Caco-2 (cell line): Measurements from ENCODE around the gene TRIM31. TPM values are rescaled to one million over a fixed set of nuclear protein-coding genes. Genes with fewer than 3 reads are reported as not detected.

Experiments used
- BruUV-seq: library from RNA; stranded (reverse); fragments of 400-500 nt; replicated peaks from 2 replicates; lab custom pipeline; 2021; lab: Mats Ljungman, UMichigan
- CTCF ChIA-PET: fragments of 300-600 bp; sonication (Branson Sonifier 250); formaldehyde crosslinking; loops from one replicate; lab custom pipeline; 2022; ENCODE audit warnings: antibody characterized with exemption; lab: Charles Lee
- POLR2A ChIA-PET: fragments of 300-600 bp; sonication (Branson Sonifier 250); formaldehyde crosslinking; loops from one replicate; lab custom pipeline; 2022; ENCODE audit warnings: antibody characterized with exemption; lab: Charles Lee
- DNase-seq, 2 experiments: peaks; one replicate each; pipeline versions ENCODE4 v3.0.0 to v3.0.0-alpha.2; 2020 to 2022
- H3K27me3 ChIP-seq: replicated peaks from 2 replicates; pipeline ENCODE4 v1.6.0; 2011; ENCODE audit warnings: low read length; ENCODE audit not compliant: control insufficient read depth, insufficient read depth
- H3K36me3 ChIP-seq: 2 replicates; pipeline ENCODE4 v1.5.1; 2011; ENCODE audit warnings: low read length; ENCODE audit not compliant: control insufficient read depth, insufficient read depth
- H3K4me1 ChIP-seq: fragments of 250-450 bp; sonication (Bioruptor Pico); 2 replicates; pipeline ENCODE4 v1.5.1; 2020; ENCODE audit warnings: mild to moderate bottlenecking
- H3K4me3 ChIP-seq: 2 replicates; pipeline ENCODE4 v1.5.1; 2011; ENCODE audit warnings: low read depth, mild to moderate bottlenecking, control low read depth, low read length
- H3K9me3 ChIP-seq: fragments of 250-450 bp; sonication (Bioruptor Pico); 2 replicates; pipeline ENCODE4 v1.5.1; 2020; ENCODE audit warnings: mild to moderate bottlenecking, moderate library complexity
- H3K27ac Mint-ChIP-seq: one replicate; pipeline ENCODE4 v1.8.0; 2022; ENCODE audit warnings: mixed read lengths; ENCODE audit not compliant: unreplicated experiment
- H3K27me3 Mint-ChIP-seq: one replicate; pipeline ENCODE4 v1.8.0; 2022; ENCODE audit warnings: mixed read lengths; ENCODE audit not compliant: insufficient read depth, unreplicated experiment
- H3K36me3 Mint-ChIP-seq: one replicate; pipeline ENCODE4 v1.8.0; 2022; ENCODE audit warnings: mild to moderate bottlenecking, mixed read lengths; ENCODE audit not compliant: insufficient read depth, unreplicated experiment
- H3K4me1 Mint-ChIP-seq: one replicate; pipeline ENCODE4 v1.8.0; 2022; ENCODE audit warnings: low read depth, mixed read lengths; ENCODE audit not compliant: unreplicated experiment
- H3K4me3 Mint-ChIP-seq: one replicate; pipeline ENCODE4 v1.8.0; 2022; ENCODE audit warnings: mild to moderate bottlenecking, moderate library complexity, mixed read lengths; ENCODE audit not compliant: unreplicated experiment
- H3K9me3 Mint-ChIP-seq: one replicate; pipeline ENCODE4 v1.8.0; 2022; ENCODE audit warnings: mixed read lengths; ENCODE audit not compliant: unreplicated experiment
- CTCF ChIP-seq, 2 experiments: fragments of 200-600 bp in 1 of 2; IDR thresholded peaks; 1 replicate in 1 of 2; 2 replicates in 1 of 2; pipeline versions ENCODE4 v1.5.1 to v1.8.0; 2011 to 2022; ENCODE audit warnings: antibody characterized with exemption in 1 of 2, control low read depth in 1 of 2, inconsistent platforms in 1 of 2, low read depth in 1 of 2, low read length in 1 of 2, mild to moderate bottlenecking in 1 of 2, moderate library complexity in 1 of 2; ENCODE audit not compliant: insufficient read depth in 1 of 2, severe bottlenecking in 1 of 2, unreplicated experiment in 1 of 2
- intact Hi-C: fragments of 100-400 bp; cut with micrococcal nuclease; formaldehyde crosslinking; loops from one replicate; pipeline ENCODE4 v1.10.0; 2022; ENCODE audit not compliant: unreplicated experiment
- total RNA-seq: library from RNA; stranded (reverse); gene quantifications from 2 replicates; pipeline ENCODE4 v1.2.3, GENCODE V29; 2022

TRIM31 gene
- total RNA-seq, 1 experiment from 2014 or later, result 0.70 TPM

GRCh38 chr6:30136570-30137286 is 23.8 kb upstream of the TRIM31 start:
- H3K9me3 ChIP-seq, result no peaks in the 10 kb centered on the region
- DNase-seq, result no peak
- Mint-ChIP-seq H3K4me3 (no peak overlapping the region), H3K36me3 (no peaks in the 10 kb centered on the region), H3K27me3 (no peaks in the 10 kb centered on the region), H3K9me3 (no peaks in the 10 kb centered on the region), H3K4me1 (no peaks in the 10 kb centered on the region), H3K27ac (no peak overlapping the region)
- no peaks in the 10 kb centered on the region for H3K4me1 ChIP-seq
- POLR2A ChIA-PET, result interaction anchor here (0.6 kb wide), 1 partner anchor 250 kb away, joined by 8 read pairs; no protein-coding TSS in a partner anchor
- no peaks in the 10 kb centered on the region for H3K27me3 ChIP-seq
- no peak overlapping the region for H3K4me3 ChIP-seq
- TF ChIP-seq CTCF (IDR thresholded peaks at IDR 0.05; ENCODE audit: insufficient read depth in 1 of 2, low read depth in 1 of 2, low read length in 1 of 2, severe bottlenecking in 1 of 2, unreplicated experiment in 1 of 2), result no peak
- no TSS peak for BruUV-seq
- no peaks in the 10 kb centered on the region for H3K36me3 ChIP-seq
- intact Hi-C loops, result no loop called here
- CTCF ChIA-PET, result interaction anchor here (8.2 kb wide), 1 partner anchor 33 kb away, joined by 236 read pairs; no protein-coding TSS in a partner anchor

GRCh38 chr6:30135757-30136156 is 22.9 kb upstream of the TRIM31 start, which contains the start of gene TRIM40:
Gene TRIM40 (plus strand): TSS chr6:30136140. CDS start chr6:30137037, 897 bp downstream.
- TF ChIP-seq CTCF (IDR thresholded peaks at IDR 0.05; ENCODE audit: insufficient read depth in 1 of 2, low read depth in 1 of 2, low read length in 1 of 2, severe bottlenecking in 1 of 2, unreplicated experiment in 1 of 2), result no peak
- H3K4me1 Mint-ChIP-seq, result peaks cover 4% of the 10 kb centered on the region
- no peaks in the 10 kb centered on the region for H3K9me3 ChIP-seq
- intact Hi-C loops, result no loop called here
- no peak within 1 kb of the TSS for H3K27ac Mint-ChIP-seq
- peaks cover 2% of the 10 kb centered on the region for H3K4me1 ChIP-seq
- no peaks in the 10 kb centered on the region for H3K27me3 Mint-ChIP-seq
- no peak for DNase-seq
- ChIA-PET POLR2A (no interaction called here), CTCF (interaction anchor here (8.2 kb wide), 1 partner anchor 32 kb away, joined by 236 read pairs; no protein-coding TSS in a partner anchor)
- H3K36me3 ChIP-seq, result no peaks in the 10 kb centered on the region
- H3K4me3 ChIP-seq, result no peak within 1 kb of the TSS
- no peaks in the 10 kb centered on the region for H3K9me3 Mint-ChIP-seq
- BruUV-seq, result no TSS peak
- no peaks in the 10 kb centered on the region for H3K27me3 ChIP-seq
- no peaks in the 10 kb centered on the region for H3K36me3 Mint-ChIP-seq
- H3K4me3 Mint-ChIP-seq, result no peak within 1 kb of the TSS

- Histone ChIP-seq H3K9me3 (no peaks in the 10 kb centered on the region), H3K36me3 (no peaks in the 10 kb centered on the region), H3K4me3 (no peak overlapping the region), H3K27me3 (no peaks in the 10 kb centered on the region), H3K4me1 (peaks cover 8% of the 10 kb centered on the region)
- H3K27ac Mint-ChIP-seq, result no peak overlapping the region
- H3K4me1 Mint-ChIP-seq, result peaks cover 10% of the 10 kb centered on the region
- no peak overlapping the region for H3K4me3 Mint-ChIP-seq
- CTCF ChIA-PET, result interaction anchor here (8.2 kb wide), 1 partner anchor 32 kb away, joined by 236 read pairs; no protein-coding TSS in a partner anchor
- H3K9me3 Mint-ChIP-seq, result no peaks in the 10 kb centered on the region
- POLR2A ChIA-PET, result no interaction called here
- H3K27me3 Mint-ChIP-seq, result no peaks in the 10 kb centered on the region
- H3K36me3 Mint-ChIP-seq, result no peaks in the 10 kb centered on the region
- no peak for DNase-seq
- intact Hi-C loops, result no loop called here
- TF ChIP-seq CTCF (IDR thresholded peaks at IDR 0.05; ENCODE audit: insufficient read depth in 1 of 2, low read depth in 1 of 2, low read length in 1 of 2, severe bottlenecking in 1 of 2, unreplicated experiment in 1 of 2), result no peak
- no TSS peak for BruUV-seq
Measured at GRCh38 chr6:30135147-30135546, 22.3 kb upstream of the TRIM31 start.
